ENCODE measurements around the gene CUX1.
A peak's percentile ranks its signal among the peaks of the same experiment; 100 is the strongest.
"Not testable (repeated sequence)": the region's sequence is repeated elsewhere in the genome, so short reads cannot be mapped to it uniquely, and the experiment has no call there.

The CUX1 gene

DNA sequence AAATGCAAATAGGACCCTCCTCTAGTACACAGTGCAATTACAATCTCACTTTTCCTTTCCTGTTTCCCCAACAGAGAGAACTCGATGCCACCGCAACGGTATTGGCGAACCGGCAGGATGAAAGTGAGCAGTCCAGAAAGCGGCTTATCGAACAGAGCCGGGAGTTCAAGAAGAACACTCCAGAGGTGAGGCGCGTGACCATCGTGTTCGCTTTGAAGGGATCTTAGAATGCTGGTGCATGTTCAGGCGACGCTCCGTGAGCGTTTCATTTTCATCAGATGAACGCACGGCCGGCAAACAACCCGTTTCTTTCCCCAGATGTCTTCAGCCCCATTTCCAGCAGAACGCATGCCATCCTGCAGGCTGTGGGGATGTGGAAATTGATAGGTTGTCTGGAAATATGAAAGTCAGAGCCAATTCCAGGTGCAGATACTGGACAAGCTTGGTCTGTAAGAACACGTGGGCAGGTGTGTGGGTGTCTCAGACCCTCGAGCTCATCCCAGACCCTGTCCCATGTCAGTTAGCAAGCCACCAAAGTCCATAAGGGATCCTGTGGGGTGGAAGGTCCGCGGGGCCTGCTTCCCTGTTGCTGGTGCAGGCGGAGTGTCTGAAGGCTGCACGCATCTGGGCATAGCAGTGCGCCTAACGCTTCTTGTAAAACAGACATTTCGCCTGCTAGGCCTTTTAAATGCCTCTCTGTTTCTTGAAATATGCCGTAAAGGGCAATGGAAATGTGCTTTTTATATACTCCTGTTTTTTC, 98.8 kb downstream of the CUX1 start:
- DNase-seq (no peak), ATAC-seq (no peak)

DNA sequence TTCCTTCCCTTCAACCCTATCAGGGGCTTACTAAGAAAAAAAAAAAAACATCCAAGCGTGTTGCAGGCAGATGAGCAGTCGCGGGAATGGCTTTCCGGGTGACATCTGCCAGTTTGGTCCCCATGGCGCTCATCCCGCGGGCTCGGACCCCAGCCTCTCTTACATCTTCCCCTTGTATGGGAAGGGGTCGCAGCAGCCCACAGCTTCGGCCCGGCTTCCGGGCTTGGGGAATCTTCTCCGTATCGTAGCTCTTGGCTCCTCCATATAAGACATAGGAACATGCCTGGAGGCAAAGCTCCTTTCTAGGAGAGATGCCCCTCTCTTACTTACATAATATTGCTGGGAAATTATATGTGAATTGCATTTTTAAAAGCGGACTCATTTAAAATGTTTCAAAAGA, 99.5 kb downstream of the CUX1 start:
- no peak for ATAC-seq
- no peak for DNase-seq

DNA sequence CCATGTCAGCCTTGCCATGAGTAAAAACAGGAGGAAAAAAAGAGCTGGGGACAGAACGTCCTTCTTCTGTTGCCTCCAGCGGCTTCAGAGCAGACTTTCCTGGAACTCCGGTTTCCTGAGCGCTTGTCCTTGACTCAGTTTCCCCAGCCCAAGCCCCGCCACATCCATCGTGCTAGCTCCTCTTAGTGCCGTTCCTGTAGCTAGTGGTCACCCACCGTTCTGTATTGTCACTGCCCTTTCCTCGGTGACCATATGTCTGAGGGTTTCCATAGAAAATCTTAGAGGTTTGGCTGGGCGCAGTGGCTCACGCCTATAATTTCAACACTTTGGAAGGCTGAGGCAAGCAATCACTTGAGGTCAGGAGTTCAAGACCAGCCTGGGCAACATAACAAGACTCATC, 100.1 kb downstream of the CUX1 start:
- DNase-seq (no peak), ATAC-seq (no peak)

DNA sequence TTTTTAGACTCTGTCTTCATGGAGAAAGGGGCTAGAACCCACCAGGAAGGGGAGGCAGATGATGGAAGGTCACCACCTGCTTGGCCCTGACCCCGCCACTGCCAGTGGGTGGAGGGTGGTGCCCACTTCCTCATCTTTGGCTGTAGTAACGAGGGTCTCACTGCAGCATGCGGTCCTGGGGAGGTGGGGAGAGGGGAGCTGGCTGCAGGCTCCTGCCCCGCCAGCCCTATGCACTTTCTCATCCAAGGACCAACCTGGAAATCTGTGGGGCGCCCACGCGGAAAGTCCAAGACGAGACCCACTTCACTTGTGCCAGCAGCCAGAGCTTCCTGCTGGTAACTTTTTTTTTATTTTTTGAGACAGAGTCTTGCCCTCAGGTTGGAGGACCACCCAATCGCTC, 101.0 kb downstream of the CUX1 start:
- DNase-seq = no peak
- ATAC-seq = no peak

DNA sequence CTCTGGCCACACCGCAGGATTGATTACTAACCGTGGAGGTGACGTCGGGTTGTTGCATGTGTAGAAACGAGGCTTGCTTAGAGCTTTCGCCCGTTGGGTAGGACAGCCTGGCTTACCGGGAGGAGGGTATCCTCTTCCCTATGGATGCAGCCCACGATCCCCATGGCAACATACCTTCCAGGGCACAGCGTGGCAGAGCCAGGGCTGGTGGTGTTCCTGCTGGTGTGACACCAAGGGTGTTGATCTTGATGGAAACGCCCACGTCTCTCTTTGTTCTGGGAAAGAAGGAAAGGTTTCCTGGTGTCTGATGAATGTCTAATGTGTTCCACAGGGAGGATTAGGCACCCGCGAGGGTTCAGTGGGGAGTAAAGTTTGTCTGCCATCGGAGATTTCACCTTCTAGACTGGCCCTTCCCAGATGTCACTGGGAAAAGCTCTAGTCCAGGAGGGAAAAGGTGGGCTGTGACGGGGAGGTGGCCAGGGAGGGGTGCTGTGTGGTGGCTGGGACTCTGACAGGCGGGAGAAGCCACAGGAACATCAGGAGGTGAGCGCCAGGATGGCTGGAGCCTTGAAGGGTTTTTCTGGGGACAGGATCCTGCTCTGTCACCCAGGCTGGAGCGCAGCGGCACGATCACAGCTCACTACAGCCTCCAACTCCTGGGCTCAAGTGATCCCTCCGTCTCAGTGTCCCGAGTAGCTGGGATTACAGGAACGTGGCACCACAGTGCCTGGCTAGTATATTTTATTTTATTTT, 102.1 kb downstream of the CUX1 start:
- no peak for DNase-seq
- ATAC-seq = no peak

DNA sequence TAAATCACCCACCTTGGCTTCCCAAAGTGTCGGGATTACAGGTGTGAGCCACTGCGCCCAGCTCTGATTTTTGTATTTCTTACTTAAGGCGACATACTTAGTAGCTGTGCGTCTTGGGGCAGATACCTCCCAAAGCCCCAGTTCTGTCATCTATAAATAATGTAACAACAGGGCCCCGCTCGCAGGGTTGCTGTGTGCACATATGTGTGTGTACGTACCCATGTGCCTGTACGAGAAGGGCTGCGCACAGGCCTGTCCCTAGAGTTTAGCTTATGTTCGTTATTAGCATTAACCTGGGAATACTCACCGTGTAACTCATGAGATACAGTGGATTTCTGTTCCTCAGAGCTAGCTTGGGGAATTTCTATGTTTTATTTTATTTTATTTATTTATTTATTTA, 103.6 kb downstream of the CUX1 start:
- ATAC-seq (no peak), DNase-seq (no peak)

DNA sequence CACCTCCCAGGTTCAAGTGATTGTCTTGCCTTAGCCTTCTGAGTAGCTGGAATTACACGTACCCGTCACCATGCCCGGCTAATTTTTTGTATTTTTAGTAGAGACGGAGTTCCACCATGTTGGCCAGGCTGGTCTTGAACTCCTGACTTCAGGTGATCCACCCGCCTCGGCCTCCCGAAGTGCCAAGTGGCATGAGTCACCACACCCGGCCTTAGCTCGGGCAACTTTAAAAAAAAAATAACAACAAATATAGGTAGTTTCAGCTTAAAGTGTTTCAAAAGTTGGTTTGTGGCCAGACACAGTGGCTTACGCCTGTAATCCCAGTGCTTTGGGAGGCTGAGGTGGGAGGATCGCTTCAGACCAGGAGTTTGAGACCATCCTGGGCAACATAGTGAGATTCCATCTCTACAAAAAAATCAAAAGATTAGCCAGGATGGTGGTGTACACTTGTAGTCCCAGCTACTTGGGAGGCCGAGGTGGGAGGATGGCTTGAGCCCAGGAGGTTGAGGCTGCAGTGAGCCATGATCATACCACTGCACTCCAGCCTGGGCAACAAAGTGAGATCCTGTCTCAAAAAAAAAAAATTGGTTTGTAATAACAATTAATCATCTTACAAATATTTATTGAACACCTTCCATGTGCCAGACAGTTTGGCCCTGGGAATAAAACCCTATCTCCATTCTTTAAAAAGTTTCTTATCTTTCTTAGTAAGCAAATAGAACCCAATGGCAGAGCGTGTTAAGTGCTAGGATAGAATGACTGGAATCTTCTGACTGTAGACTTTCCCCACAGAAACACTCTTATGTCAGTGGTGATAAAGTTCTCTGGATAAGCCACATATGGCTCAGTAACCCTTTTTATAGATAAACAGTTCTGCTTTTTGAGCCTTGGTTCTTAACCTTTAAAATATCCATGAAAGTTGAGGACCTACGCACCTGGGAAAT, 104.4 kb downstream of the CUX1 start:
- DNase-seq, ATAC-seq: not testable (repeated sequence)

DNA sequence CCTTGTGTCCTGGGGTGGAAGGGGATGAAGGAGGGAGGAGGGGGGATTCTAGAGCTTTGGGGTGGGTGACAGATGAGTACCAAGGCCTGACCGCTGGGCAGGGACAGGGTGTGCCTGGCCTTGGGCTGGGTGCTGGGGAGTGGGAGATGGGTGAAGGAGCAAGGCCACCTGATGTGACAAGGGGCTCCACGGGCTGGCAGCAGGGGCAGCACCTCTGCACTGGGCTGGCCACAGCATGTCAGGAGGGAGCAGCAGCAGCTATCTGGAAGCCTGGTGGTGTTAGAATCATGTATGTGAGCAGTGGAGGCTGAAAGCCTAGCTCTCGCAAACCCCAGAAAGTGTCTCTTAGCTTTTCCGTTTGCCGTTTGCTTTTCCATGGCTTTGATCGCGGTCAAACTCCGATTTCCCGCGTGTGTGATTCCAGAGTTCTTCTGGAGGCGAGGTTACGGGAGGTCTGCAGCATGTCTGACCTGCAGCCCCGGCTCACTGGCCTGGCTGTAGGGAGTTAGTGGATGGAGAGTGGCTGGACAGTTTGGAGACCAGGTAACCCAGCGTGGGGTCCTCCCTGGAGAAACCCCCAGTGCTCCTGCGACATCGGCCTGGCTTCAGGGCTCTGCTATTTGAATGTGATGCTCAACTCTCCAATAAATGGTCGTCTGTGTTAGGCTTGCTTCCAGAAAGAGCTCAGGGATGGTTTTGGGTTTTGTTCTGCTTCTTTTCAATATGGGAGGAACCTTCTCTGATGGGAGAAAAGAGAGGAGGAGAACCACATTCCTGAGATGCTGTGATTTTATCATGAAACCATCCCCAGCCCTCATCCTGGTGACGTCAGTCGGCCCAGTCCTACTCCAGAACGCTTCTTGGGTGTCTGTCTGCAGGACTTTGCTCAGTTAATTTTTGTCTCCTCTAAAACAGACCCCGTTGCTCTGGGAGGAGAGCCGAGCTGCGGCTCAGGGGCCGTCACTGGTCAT, 105.5 kb downstream of the CUX1 start:
- ATAC-seq (no peak), DNase-seq (no peak)

DNA sequence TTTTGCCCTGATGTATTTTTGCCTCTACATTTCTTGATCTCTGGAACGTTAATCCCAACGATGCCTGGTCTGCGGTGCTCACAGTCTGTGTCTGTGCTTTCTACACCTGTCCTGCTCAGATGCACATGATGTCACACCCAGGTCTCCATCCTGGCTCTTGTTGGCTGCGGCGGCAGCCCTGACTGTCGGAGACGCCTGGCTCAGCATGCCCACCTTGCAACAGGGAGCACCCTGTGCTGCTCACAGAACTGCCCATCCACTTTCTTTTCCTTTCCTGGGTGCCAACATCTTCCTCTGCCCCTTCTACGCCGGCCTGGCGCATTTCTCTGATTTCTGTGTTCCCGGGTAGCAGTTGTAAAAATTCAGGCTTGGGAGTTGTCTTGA, 106.2 kb downstream of the CUX1 start:
- no peak for DNase-seq
- no peak for ATAC-seq

DNA sequence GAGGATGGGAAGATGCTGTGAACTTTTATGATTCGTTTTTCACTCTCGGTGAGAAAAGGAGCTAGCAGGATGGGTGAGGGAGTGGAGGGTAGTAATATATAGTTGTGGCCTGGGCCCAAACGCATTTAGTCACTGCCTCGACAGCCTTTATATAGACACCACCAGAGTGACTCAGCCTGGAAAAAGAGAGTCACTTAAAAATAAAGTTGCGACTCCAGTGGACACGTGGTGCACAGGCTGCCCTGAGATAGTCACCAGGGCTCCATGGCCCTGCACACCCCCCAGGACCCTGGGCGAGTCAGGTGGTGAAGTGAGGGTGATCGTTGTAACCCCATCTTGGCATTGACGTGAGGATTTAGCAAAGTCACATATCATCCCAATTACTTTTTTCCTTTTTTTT, 106.7 kb downstream of the CUX1 start:
- peak; percentile 97 for ATAC-seq

DNA sequence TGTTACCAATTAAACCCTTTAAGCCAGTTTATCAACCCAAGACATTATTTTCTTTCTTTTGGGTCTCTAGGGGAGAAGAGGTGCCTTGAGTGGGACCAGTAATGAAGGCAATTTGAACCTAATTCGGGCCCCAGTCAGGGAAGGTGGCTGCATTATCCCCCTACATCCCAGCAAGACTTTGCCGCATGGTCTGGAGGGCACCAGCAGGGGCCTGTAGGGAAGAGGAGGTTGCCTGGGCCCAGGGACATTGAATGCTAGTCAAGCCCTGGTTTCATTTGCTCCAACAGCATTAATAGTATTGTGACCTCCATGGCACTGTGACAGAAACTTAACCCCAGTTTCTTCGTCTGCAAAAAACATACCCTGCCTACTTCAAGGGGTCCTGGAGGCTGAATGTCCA, 108.8 kb downstream of the CUX1 start:
- DNase-seq = no peak

More for the DNA sequence above, 106.7 kb downstream of the CUX1 start:
- peak; percentile 34 for DNase-seq

DNA sequence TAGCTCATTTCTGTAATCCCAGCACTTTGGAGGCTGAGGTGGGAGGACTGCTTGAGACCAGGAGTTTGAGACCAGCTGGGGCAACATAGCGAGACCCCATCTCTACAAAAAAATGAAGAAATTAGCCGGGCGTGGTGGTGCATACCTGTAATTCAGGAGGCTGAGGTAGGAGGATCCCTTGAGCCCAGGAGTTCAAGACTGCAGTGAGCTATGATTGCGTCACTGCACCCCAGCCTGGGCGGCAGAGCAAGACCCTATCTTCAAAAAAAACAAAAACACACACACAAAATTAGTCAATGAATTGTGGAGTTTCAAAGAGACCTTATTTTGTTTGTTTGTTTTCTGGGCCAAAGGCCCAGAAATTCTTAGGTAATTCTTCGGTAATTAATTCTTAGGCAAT, 110.0 kb downstream of the CUX1 start:
- DNase-seq (no peak), ATAC-seq (no peak)

More for the DNA sequence above, 108.8 kb downstream of the CUX1 start:
- no peak for ATAC-seq

DNA sequence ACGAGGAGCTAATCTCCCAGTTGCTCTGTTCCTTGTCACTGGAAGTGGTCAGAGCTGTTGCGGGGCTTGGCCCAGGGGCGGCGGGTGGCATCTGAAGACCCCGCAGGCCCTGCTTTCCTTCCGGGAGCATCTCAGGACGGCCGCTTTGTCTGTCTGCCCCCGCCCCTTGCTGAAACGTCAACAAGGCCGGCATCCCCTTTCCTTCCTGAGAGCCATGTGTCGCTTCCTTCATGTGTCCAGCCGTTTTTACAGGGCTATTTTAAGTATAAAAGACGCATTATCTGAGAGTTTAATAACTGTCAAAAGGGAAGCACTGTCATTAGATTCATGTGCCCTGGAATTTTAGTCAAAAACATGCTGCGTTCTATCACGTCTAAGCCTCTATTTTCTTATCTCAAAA, 110.4 kb downstream of the CUX1 start:
- no peak for DNase-seq
- ATAC-seq = no peak

DNA sequence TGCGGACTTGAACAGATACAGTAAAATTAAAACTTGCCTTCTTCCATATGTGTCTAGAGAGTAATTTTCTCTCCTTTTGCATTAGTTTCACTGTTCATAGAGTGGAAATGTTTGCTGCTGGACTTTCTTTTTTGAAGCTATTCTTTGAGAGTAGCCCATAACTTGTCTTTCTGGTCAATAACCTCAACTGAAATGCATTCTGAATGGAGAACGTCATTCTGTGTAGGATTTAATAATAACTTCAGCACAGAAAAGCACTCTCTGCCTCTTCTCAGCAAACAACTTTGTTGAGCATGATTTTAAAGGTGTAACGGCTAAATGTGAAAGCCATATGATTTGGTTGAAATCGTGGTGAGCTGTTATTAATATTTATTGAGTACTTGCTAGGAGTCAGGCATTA, 111.8 kb downstream of the CUX1 start:
- ATAC-seq = no peak
- DNase-seq = no peak

DNA sequence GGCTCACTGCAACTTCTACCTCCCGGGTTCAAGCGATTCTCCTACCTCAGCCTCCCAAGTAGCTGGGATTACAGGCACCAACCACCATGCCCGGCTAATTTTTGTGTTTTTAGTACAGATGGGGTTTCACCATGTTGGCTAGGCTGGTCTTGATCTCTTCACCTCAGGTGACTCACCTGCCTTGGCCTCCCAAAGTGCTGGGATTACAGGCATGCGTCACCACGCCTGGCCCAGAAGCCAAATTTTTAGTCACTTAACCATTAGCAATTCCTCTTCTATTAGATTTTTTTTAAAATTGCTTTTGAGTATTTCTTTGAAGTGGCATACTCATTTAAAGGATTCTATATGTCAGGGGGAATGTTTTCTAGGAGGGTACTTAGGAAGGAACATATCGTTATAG, 112.5 kb downstream of the CUX1 start:
- not testable (repeated sequence) for ATAC-seq, DNase-seq

DNA sequence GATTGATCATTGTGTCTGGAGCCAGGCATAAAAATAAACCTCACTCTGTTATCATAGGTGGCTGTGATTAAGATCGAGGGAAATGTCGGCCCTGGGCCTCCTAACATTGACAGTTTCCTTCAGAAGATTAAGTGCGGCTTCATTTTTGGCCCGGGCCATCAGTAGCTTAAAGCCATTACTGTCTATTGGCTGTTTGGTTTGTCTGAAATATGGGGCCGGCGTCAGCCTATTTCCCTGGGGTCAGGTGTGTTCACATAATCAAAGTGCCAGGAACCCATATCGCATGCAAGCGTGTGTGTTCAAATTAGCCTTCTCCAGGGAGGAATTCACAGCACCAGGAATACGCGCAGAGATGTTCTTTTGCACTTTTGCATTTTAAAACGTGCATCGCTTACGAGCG, 114.7 kb downstream of the CUX1 start:
- no peak for DNase-seq

DNA sequence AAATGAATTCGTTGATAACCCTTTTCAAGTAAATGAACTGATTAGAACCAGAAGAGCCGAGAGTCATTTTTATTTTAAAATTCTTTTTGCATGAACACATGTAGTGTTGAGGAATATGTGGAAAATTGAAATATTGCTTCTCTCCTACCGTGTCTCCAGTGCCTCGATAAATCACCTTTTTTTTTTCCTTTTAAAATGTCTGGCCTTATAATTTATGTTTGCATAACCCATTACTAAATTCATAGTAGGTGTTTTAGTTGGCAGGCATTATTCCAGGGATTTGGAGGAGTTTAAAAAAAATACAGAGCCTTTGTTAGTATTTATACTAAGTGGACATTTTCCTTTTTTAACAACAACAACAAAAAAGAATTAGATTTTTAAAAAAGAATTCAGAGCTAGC, 115.6 kb downstream of the CUX1 start:
- DNase-seq (no peak), ATAC-seq (no peak)

More for the DNA sequence above, 114.7 kb downstream of the CUX1 start:
- no peak for ATAC-seq

DNA sequence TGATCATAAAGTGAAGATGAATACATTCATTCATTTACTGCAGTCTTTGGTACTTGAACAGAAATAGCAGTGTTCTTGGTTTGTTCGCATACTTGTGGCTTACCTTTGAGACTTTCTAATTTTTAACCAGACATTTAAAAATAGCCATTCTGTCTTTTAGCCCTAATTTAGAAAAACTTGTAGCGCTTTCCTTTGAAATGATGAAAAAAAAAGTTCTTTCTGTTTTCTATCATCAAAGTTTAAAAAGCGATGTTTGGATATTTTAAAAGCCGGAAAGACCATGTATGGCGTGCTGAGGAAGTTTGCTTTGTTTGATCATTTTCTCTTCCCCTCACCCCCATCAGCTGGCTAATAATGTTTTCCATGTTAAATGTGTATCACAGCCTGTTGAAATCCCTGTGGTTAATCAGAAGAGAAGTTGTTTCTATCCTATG, 116.3 kb downstream of the CUX1 start:
- ATAC-seq = no peak
- DNase-seq = no peak

DNA sequence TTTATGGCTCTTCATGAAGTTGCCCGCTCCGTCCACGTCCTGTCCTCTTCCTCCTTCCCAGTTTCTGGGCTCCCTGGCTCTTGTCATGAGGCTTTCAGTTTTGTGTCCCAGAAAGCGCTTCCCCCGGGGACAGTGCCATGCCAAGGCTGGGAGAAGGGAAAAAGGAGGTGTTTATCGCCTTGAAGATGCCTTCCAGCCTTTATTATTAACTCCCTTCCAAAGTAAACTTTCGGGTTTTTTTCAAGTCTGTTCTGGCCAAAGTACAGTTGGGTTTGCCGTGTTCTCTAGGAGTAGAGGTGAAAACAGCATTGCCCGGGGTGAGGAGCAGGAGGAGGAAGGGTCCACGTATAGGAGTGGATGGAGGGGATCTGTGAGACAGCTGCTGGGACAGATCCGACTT, 117.2 kb downstream of the CUX1 start:
- DNase-seq (no peak), ATAC-seq (no peak)

DNA sequence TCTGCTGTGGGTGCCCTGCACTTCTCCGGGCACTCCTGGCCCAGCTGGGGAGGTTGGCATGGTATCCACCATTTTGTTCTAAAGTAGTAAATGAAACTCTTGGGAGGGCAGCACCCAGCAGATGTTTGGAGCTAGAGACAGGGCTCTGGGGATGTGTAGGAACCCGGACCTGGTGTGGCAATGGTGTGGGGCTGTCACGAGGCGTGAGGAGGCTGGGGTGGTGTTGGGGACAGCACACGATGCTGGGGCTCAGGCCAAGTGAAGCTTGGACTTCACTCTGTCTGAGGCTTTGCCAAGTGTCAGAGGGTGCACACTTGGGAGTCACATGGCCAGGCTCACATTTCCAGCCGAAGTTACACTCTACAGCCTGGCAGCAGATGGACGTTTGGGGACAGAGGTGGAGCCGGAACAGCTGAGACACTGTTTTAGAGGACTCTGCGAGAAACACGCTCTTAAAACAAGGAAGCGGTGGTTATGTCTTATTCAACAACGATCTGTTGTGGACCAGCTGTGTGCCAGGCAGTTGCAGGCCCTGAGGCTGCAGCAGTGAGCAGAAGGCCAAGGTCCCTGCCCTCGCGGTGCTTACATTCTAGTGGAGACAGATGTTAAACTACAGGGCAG, 118.2 kb downstream of the CUX1 start:
- DNase-seq = no peak
- ATAC-seq = no peak

DNA sequence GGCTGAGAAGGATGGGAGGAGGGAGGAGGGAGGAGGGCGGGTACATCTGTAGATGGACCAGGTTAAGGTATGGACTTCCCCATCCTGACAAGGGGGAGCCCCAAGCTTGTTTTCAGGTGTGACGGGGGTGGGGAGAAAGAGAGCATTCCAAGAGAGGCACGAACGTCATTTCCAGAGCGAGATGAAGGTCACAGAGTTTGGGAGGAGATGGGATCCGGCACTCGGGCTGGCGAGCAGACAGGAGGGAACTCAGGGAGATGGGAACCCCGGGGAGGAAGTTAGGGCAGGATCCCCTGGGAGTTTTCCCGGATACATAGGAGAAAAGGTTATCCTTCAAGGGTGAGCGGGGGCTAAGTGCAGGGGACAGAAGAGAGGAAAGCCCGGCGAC, 118.8 kb downstream of the CUX1 start:
- ATAC-seq = no peak

More for the DNA sequence above, 118.8 kb downstream of the CUX1 start:
- DNase-seq = no peak

Data from stimulated activated naive CD8-positive, alpha-beta T cell treated with anti-CD3 and anti-CD28 coated beads, Interleukin-15, Interleukin-2, amounts not matched to agents 100 U/mL and 50 U/mL, for 24 hours (primary cell).